ENCODE data around the gene NUDT14. TPM values are rescaled to one million over a fixed set of nuclear protein-coding genes. Genes with fewer than 3 reads are reported as not detected.

The NUDT14 gene
- total and polyA plus RNA-seq, 2 of the 8 experiments (the other 6 are each of a cell fraction or from before 2014, with no cell fraction given), result 25.5 to 33.3 TPM

DNA sequence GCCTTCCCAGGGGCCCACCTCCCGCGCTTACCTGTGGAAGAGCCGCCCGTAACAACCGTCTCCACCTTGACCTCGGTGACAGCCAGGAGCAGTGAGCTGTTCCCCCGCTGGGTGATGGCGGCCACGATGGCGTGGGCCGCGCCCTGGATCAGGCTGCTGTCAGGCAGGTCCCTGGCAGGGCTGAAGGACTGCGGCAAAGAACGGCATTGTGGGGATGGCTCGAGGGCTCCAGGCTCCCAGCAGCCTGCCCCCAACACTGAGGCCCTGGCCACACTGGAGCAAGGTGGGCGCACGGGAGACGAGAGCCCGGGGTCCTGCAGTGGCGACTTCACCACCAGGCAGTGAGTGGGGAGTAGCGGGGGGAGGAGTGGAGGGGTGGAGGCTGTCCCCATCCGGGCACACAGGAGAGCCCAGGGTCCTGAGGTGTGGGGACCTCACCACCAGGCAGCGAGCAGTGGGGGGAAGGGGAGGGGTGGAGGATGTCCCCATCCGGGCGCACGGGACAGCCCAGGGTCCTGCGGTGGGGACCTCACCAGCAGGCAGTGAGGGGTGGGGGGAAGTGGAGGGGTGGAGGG, 37.6 kb downstream of the NUDT14 start:
- peaks cover 0 to 4% of the 10 kb centered on the region in 2 experiments for H4K20me1 ChIP-seq (replicated peaks in 1 of 2; ENCODE audit: control insufficient read depth in 1 of 2, insufficient read depth in 2 of 2, low read length in 2 of 2)
- no peak for FAIRE-seq
- H3K4ac ChIP-seq (replicated peaks; ENCODE audit: insufficient read length, low read depth, low read length), result no peak overlapping the region
- H3K23me2 ChIP-seq (ENCODE audit: low read depth, low read length), result no peaks in the 10 kb centered on the region
- peaks cover 0 to 4% (median 0%) of the 10 kb centered on the region in 4 experiments; a peak in 2 of 8 replicates for H3K36me3 ChIP-seq (ENCODE audit: control insufficient read depth in 2 of 4, insufficient read depth in 4 of 4, low read length in 3 of 4)
- no peak overlapping the region for H2BK5ac ChIP-seq (ENCODE audit: low read depth, low read length)
- H3K9ac ChIP-seq (replicated peaks in 1 of 4; ENCODE audit: extremely low read depth in 1 of 4, low read depth in 3 of 4, low read length in 3 of 4), result no peak overlapping the region
- no peak overlapping the region for H3K27ac ChIP-seq (ENCODE audit: low read depth, low read length)
- H2BK20ac ChIP-seq (ENCODE audit: low read length), result no peak overlapping the region
- WGBS, 2 experiments (ENCODE audit: extremely low coverage in 1 of 2, insufficient coverage in 1 of 2, insufficient read length in 1 of 2, insufficient replicate concordance in 2 of 2, low coverage in 1 of 2, low lambda C conversion rate in 2 of 2, missing lambda C conversion rate in 1 of 2), result 93% methylated on average over 14 of the region's 27 CpGs; no CpG with 5 or more reads in 1 of the 2 experiments
- H4K91ac ChIP-seq (replicated peaks; ENCODE audit: insufficient read length, low read length), result no peak overlapping the region
- H3K23ac ChIP-seq (ENCODE audit: insufficient read length), result no peak overlapping the region
- no peak overlapping the region for H2BK15ac ChIP-seq (ENCODE audit: low read length)
- no peaks in the 10 kb centered on the region for H3K79me2 ChIP-seq (ENCODE audit: control insufficient read depth in 1 of 2, insufficient read depth in 2 of 2, low read length in 2 of 2)
- no peak overlapping the region for H3K18ac ChIP-seq (ENCODE audit: extremely low read depth, low read length)
- no peaks in the 10 kb centered on the region for H3K4me1 ChIP-seq (replicated peaks in 1 of 4; ENCODE audit: control insufficient read depth in 3 of 4, insufficient read depth in 4 of 4, low read length in 3 of 4)
- no peak overlapping the region for H3K4me2 ChIP-seq (ENCODE audit: insufficient read depth in 1 of 2, low read depth in 2 of 2, low read length in 2 of 2)
- peak overlapping the region; percentile 25; the same call in 1 of the 2 replicates for H4K8ac ChIP-seq (ENCODE audit: extremely low read depth, insufficient read depth, low read length)
- CTCF ChIA-PET (ENCODE audit: partially characterized antibody), result no interaction called here
- H3K79me1 ChIP-seq (ENCODE audit: low read depth, low read length), result no peaks in the 10 kb centered on the region
- H4K5ac ChIP-seq (ENCODE audit: insufficient read length, low read depth, low read length), result no peak overlapping the region
- no peak overlapping the region for H2AFZ ChIP-seq (ENCODE audit: low read length)
- no peak overlapping the region for H2BK12ac ChIP-seq (ENCODE audit: low read depth, low read length)
- H2AK5ac ChIP-seq (ENCODE audit: low read depth, low read length), result no peak overlapping the region
- no peak overlapping the region for H3K14ac ChIP-seq (ENCODE audit: insufficient read length)
- H3K56ac ChIP-seq (replicated peaks; ENCODE audit: insufficient read length, low read depth, low read length), result no peak overlapping the region
- H3K9me3 ChIP-seq (ENCODE audit: insufficient read depth in 2 of 2, low read depth in 1 of 2, low read length in 1 of 2), result peaks cover 5 to 16% of the 10 kb centered on the region in 2 experiments
- H2BK120ac ChIP-seq (replicated peaks; ENCODE audit: low read depth, low read length), result no peak overlapping the region
- POLR2A ChIA-PET (ENCODE audit: partially characterized antibody), result no interaction called here
- no peaks in the 10 kb centered on the region for H3K27me3 ChIP-seq (replicated peaks in 1 of 4; ENCODE audit: control insufficient read depth in 3 of 4, extremely low read depth in 1 of 4, insufficient read depth in 3 of 4, low read length in 3 of 4)
- H3K4me3 ChIP-seq (ENCODE audit: extremely low read depth in 1 of 4, insufficient read depth in 2 of 4, low read depth in 3 of 4, low read length in 4 of 4), result no peak overlapping the region
- no peak for DNase-seq (ENCODE audit: low read depth in 1 of 2, low spot score in 2 of 2)
- TF ChIP-seq CHD2 (IDR thresholded peaks at IDR 0.05; ENCODE audit: low read length), result no peak
- no peak for TF ChIP-seq KDM1A (IDR thresholded peaks at IDR 0.05; ENCODE audit: borderline replicate concordance, low read length)
- TF ChIP-seq TCF12 (IDR thresholded peaks at IDR 0.05; ENCODE audit: low read depth, low read length), result no peak
- no peak for TF ChIP-seq SIRT6 (IDR thresholded peaks at IDR 0.05; ENCODE audit: low read length)
